ENCODE results near the gene SLC46A1. TPM values are rescaled to one million over a fixed set of nuclear protein-coding genes. Genes with fewer than 3 reads are reported as not detected.

Gene SLC46A1
- total RNA-seq, 4 donors from 2014 or later, result 11.3 to 16.9 (median 12.9) TPM

GRCh38 chr17:28350271-28350670 lies 55.7 kb downstream of the SLC46A1 start:
- no peak for DNase-seq (ENCODE audit: low spot score)
- ATAC-seq (ENCODE audit: low FRiP score), result no peak

GRCh38 chr17:28348979-28349378 lies 57.0 kb downstream of the SLC46A1 start:
- ATAC-seq (ENCODE audit: low FRiP score), result no peak
- no peak for TF ChIP-seq CTCF (IDR thresholded peaks at IDR 0.05)
- no peak for DNase-seq (ENCODE audit: low spot score)

More at GRCh38 chr17:28350271-28350670, 55.7 kb downstream of the SLC46A1 start:
- no peak for TF ChIP-seq CTCF (IDR thresholded peaks at IDR 0.05)

- TF ChIP-seq CTCF (IDR thresholded peaks at IDR 0.05), result no peak
- ATAC-seq (ENCODE audit: low FRiP score) (no peak), DNase-seq (ENCODE audit: low spot score) (no peak)
Measured at GRCh38 chr17:28347261-28347891, 58.6 kb downstream of the SLC46A1 start.

GRCh38 chr17:28346746-28347246 lies 59.2 kb downstream of the SLC46A1 start:
- DNase-seq (ENCODE audit: low spot score), result no peak
- TF ChIP-seq CTCF (IDR thresholded peaks at IDR 0.05), result no peak
- ATAC-seq (ENCODE audit: low FRiP score), result no peak

- DNase-seq (ENCODE audit: low spot score), result no peak
Measured at GRCh38 chr17:28346199-28346580, 59.8 kb downstream of the SLC46A1 start.

GRCh38 chr17:28345419-28346198 lies 60.4 kb downstream of the SLC46A1 start:
- ATAC-seq (ENCODE audit: low FRiP score) (no peak), DNase-seq (ENCODE audit: low spot score) (no peak)
- no peak for TF ChIP-seq CTCF (IDR thresholded peaks at IDR 0.05)

More at GRCh38 chr17:28346199-28346580, 59.8 kb downstream of the SLC46A1 start:
- no peak for ATAC-seq (ENCODE audit: low FRiP score)
- TF ChIP-seq CTCF (IDR thresholded peaks at IDR 0.05), result no peak

Other genes with a start within 250 kb of the SLC46A1 start
- 1 to 10 TPM; 3.3 to 10.0 (median 5.1) TPM for gene TMEM97, start 87.0 kb downstream of the SLC46A1 start, total RNA-seq
- 10 to 100 TPM; 28.8 to 36.0 (median 35.0) TPM for gene IFT20, start 70.7 kb downstream of the SLC46A1 start, total RNA-seq
- 10 to 100 TPM; 28.7 to 50.4 (median 40.4) TPM for gene TNFAIP1, start 70.5 kb downstream of the SLC46A1 start, total RNA-seq
- gene POLDIP2, start 48.7 kb downstream of the SLC46A1 start, total RNA-seq, result 10 to 100 TPM; 62.7 to 86.0 (median 72.4) TPM
- gene SEBOX, start 41.0 kb downstream of the SLC46A1 start, total RNA-seq, result not detected
- 10 to 100 TPM in 2 of 4 donors, 1 to 10 TPM in 2; 3.2 to 82.4 (median 14.7) TPM for gene VTN, start 35.9 kb downstream of the SLC46A1 start, total RNA-seq
- gene SARM1, start 34.5 kb downstream of the SLC46A1 start, total RNA-seq, result 10 to 100 TPM in 3 of 4 donors, 1 to 10 TPM in 1; 8.5 to 13.1 (median 12.3) TPM
- gene SLC13A2, start 67.4 kb upstream of the SLC46A1 start, total RNA-seq, result not detected
- gene FOXN1, start 100.1 kb upstream of the SLC46A1 start, total RNA-seq, result not detected
- gene UNC119, start 146.4 kb upstream of the SLC46A1 start, total RNA-seq, result 10 to 100 TPM; 16.8 to 32.6 (median 24.6) TPM
- gene PIGS, start 165.3 kb upstream of the SLC46A1 start, total RNA-seq, result 10 to 100 TPM; 33.1 to 55.5 (median 45.2) TPM
- gene ALDOC, start 170.7 kb upstream of the SLC46A1 start, total RNA-seq, result 10 to 100 TPM; 17.3 to 83.0 (median 33.6) TPM
- gene SPAG5, start 192.8 kb upstream of the SLC46A1 start, total RNA-seq, result 10 to 100 TPM in 1 of 4 donors, 1 to 10 TPM in 2, under 1 TPM in 1; 0.50 to 12.0 (median 4.5) TPM
- 10 to 100 TPM in 1 of 4 donors, 1 to 10 TPM in 3; 3.6 to 10.6 (median 8.0) TPM for gene RSKR, start 208.0 kb upstream of the SLC46A1 start, total RNA-seq
- 100 to 1,000 TPM; 113 to 141 (median 121) TPM for gene BLTP2, start 238.9 kb upstream of the SLC46A1 start, total RNA-seq

Data from omental fat pad (tissue), 4 donors.